Osteoblast (primary cell): ENCODE measurements around the gene SERPINA6. TPM values are rescaled to one million over a fixed set of nuclear protein-coding genes. Genes with fewer than 3 reads are reported as not detected.
"Not testable (repeated sequence)": the region's sequence is repeated elsewhere in the genome, so short reads cannot be mapped to it uniquely, and the experiment has no call there.

Experiments
- DNase-seq: peaks from one replicate; pipeline ENCODE4 v3.0.0; 2011; ENCODE audit warnings: low spot score, mixed read lengths; ENCODE audit not compliant: insufficient read length; ENCODE audit errors: missing footprints
- H2AFZ ChIP-seq: 2 replicates; pipeline ENCODE4 v1.6.0; 2011; ENCODE audit warnings: mild to moderate bottlenecking, low read length
- H3K27ac ChIP-seq: 2 replicates; pipeline ENCODE4 v1.5.1; 2011; ENCODE audit warnings: mild to moderate bottlenecking, low read depth, low read length, moderate library complexity
- H3K27me3 ChIP-seq: 2 replicates; pipeline ENCODE4 v1.6.0; 2012; ENCODE audit warnings: mild to moderate bottlenecking, control low read depth, inconsistent platforms, low read length, moderate library complexity; ENCODE audit not compliant: insufficient read depth
- H3K36me3 ChIP-seq: 2 replicates; pipeline ENCODE4 v1.5.1; 2011; ENCODE audit warnings: mild to moderate bottlenecking, low read length, control low read depth, moderate library complexity; ENCODE audit not compliant: insufficient read depth
- H3K4me1 ChIP-seq: 2 replicates; pipeline ENCODE4 v1.5.1; 2011; ENCODE audit warnings: mild to moderate bottlenecking, low read length, control low read depth, moderate library complexity; ENCODE audit not compliant: insufficient read depth
- H3K4me2 ChIP-seq: 2 replicates; pipeline ENCODE4 v1.6.0; 2011; ENCODE audit warnings: mild to moderate bottlenecking, low read length; ENCODE audit not compliant: insufficient read depth
- H3K4me3 ChIP-seq: fragments of 200-600 bp; sonication (generic); 3 replicates; pipeline ENCODE4 v1.5.1; 2012; ENCODE audit warnings: mild to moderate bottlenecking, low read length, inconsistent platforms; ENCODE audit not compliant: insufficient read depth
- H3K79me2 ChIP-seq: 2 replicates; pipeline ENCODE4 v1.6.0; 2012; ENCODE audit warnings: mild to moderate bottlenecking, low read length, control low read depth, inconsistent platforms; ENCODE audit not compliant: insufficient read depth
- H3K9me3 ChIP-seq: 2 replicates; pipeline ENCODE4 v1.5.1; 2011; ENCODE audit warnings: low read depth, low read length, control low read depth
- H4K20me1 ChIP-seq: 2 replicates; pipeline ENCODE4 v1.6.0; 2012; ENCODE audit warnings: mild to moderate bottlenecking, low read length, control low read depth; ENCODE audit not compliant: insufficient read depth
- total RNA-seq: library from RNA; depleted of rRNA; stranded (reverse); fragments of >200 nt; gene quantifications from 2 replicates; pipeline ENCODE4 v1.2.3, GENCODE V29; 2012
- TF ChIP-seq, protein P1 (sequence below): IDR thresholded peaks from 2 replicates; pipeline ENCODE4 v1.5.1; 2011; ENCODE audit warnings: mild to moderate bottlenecking, low read depth, low read length, moderate library complexity; ENCODE audit errors: extremely low read depth

Gene SERPINA6
- total RNA-seq, 1 donor, result not detected

DNA sequence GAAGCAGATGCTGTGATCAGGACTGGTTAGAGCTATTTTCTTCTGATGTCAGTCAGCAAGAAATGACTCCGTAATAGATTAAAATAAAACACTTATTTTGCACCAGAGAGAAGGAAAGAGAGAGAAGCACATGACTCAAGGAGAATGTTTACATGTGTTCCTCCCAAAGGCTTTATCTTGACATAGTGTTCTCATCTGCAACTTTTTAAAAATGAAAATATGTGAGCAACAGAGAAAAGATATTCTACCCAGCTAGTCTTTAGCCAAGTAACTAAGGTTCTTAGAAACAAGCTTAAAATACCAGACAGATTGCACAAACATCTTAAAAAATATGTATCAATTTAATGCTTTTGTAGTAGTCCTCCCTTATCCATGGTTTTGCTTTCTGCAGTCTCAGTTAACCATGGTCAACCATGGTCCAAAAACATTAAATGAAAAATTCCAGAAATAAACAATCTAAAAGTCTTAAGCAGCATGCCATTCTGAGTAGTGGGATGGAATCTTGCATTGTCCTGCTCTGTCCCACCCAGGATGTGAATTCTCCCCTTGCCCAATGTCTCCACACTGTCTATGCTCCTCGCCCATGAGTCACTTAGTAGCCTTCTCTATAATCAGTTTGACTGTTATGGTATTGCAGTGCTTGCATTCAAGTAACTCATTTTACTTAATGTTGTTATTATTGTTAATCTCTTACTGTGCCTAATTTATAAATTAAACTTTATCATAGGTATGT, 40.0 kb downstream of the SERPINA6 start:
- no peaks in the 10 kb centered on the region for H3K27me3 ChIP-seq
- no peaks in the 10 kb centered on the region for H3K9me3 ChIP-seq
- no peaks in the 10 kb centered on the region for H3K36me3 ChIP-seq
- H3K27ac ChIP-seq, result no peak overlapping the region
- no peaks in the 10 kb centered on the region for H3K4me1 ChIP-seq
- DNase-seq, result no peak
- H4K20me1 ChIP-seq, result no peaks in the 10 kb centered on the region
- no peak overlapping the region for H3K4me2 ChIP-seq
- no peaks in the 10 kb centered on the region for H3K79me2 ChIP-seq
- H3K4me3 ChIP-seq, result no peak overlapping the region
- TF ChIP-seq, protein P1, sequence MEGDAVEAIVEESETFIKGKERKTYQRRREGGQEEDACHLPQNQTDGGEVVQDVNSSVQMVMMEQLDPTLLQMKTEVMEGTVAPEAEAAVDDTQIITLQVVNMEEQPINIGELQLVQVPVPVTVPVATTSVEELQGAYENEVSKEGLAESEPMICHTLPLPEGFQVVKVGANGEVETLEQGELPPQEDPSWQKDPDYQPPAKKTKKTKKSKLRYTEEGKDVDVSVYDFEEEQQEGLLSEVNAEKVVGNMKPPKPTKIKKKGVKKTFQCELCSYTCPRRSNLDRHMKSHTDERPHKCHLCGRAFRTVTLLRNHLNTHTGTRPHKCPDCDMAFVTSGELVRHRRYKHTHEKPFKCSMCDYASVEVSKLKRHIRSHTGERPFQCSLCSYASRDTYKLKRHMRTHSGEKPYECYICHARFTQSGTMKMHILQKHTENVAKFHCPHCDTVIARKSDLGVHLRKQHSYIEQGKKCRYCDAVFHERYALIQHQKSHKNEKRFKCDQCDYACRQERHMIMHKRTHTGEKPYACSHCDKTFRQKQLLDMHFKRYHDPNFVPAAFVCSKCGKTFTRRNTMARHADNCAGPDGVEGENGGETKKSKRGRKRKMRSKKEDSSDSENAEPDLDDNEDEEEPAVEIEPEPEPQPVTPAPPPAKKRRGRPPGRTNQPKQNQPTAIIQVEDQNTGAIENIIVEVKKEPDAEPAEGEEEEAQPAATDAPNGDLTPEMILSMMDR, result no peak
- no peak overlapping the region for H2AFZ ChIP-seq

DNA sequence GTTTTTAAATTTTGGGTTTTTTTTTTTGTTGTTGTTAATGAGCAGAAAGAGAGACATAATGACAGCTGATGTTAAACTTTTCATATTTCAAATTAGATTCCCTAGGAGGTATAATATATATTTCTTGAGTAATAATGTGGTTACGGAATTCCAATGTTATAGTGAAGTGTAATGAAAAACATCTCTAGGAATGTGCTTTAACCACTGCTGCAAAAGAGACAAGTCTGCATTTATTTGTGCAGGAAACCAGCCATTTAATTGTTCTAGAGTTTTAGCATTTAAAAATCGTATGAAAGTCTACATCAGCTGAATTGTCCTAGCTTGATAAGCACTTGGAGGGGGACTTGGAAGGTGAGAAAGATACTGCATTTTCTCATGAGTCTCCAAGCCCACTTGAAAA, 44.4 kb downstream of the SERPINA6 start:
- Histone ChIP-seq H3K27ac (no peak overlapping the region), H3K4me1 (no peaks in the 10 kb centered on the region), H3K4me2 (no peak overlapping the region), H3K9me3 (no peaks in the 10 kb centered on the region), H3K27me3 (no peaks in the 10 kb centered on the region), H4K20me1 (no peaks in the 10 kb centered on the region), H3K36me3 (no peaks in the 10 kb centered on the region), H3K79me2 (no peaks in the 10 kb centered on the region), H2AFZ (no peak overlapping the region), H3K4me3 (no peak overlapping the region)
- DNase-seq, result no peak
- TF ChIP-seq, protein P1, result no peak

DNA sequence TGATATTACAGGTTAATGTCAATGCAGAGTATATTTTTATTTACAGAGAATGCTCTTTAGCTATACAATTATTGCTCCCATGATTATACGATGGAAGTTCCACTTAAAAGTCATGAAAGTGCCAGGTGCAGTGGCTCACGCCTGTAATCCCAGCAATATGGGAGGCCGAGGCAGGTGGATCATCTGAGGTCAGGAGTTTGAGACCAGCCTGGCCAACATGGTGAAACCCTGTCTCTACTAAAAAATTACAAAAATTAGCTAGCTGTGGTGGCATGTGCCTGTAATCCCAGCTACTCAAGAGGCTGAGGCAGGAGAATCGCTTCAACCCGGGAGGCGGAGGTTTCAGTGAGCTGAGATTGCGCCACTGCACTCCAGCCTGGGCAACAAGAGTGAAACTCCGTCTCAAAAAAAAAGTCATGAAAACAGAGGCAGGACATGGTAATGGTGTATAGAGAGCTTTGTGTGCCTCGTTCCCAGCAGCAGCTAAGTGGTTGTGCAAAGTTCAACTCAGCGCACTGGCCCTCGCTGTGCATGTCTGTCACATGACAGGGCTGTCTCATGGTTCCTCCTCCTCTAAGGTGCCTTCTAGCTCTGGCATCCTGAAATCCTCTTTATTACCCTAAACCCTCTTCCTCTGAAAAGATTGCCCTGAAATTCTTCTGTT, 46.1 kb downstream of the SERPINA6 start:
- H4K20me1 ChIP-seq, H3K4me2 ChIP-seq, DNase-seq, H2AFZ ChIP-seq, H3K4me1 ChIP-seq, H3K27ac ChIP-seq, H3K36me3 ChIP-seq, H3K27me3 ChIP-seq, H3K79me2 ChIP-seq, H3K9me3 ChIP-seq, H3K4me3 ChIP-seq: not testable (repeated sequence)

DNA sequence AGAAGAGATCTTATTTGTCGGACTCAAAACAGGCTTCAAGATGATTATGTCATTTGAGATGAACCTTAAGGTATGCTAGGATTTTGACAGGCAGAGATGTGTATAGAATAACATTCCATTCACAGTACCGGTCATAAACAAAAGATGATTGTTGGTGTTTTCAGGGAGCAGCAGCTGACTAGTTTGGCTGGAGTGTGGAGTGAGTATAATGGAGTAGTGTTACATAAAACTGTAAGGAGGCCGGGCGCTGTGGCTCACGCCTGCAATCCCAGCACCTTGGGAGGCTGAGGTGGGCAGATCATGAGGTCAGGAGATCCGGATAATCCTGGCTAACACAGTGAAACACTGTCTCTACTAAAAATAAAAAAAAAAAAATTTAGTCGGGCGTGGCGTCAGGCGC, 54.0 kb downstream of the SERPINA6 start:
- Histone ChIP-seq H4K20me1 (no peaks in the 10 kb centered on the region), H3K9me3 (no peaks in the 10 kb centered on the region), H3K27me3 (no peaks in the 10 kb centered on the region), H3K4me2 (peak overlapping the region; percentile 24), H3K36me3 (no peaks in the 10 kb centered on the region), H3K79me2 (no peaks in the 10 kb centered on the region), H3K27ac (no peak overlapping the region), H3K4me1 (no peaks in the 10 kb centered on the region), H3K4me3 (no peak overlapping the region), H2AFZ (peak overlapping the region; percentile 0)
- TF ChIP-seq, protein P1, result no peak
- no peak for DNase-seq

DNA sequence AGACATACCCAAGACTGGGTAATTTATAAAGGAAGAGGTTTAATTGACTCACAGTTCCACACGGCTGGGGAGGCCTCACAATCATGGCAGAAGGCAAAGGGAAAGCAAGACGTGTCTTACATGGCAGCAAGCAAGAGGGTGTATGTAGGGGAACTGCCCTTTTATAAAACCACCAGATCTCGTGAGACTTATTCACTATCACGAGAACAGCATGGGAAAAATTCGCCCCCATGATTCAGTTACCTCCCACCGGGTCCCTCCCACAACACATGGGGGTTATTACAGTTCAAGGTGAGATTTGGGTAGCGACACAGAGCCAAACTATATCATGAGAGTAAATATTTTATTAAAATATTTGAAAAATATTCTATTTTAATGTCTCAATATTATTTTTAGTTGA, 54.6 kb downstream of the SERPINA6 start:
- DNase-seq, H3K4me2 ChIP-seq, H3K79me2 ChIP-seq, H3K4me3 ChIP-seq, H2AFZ ChIP-seq, H3K27ac ChIP-seq, H3K9me3 ChIP-seq, H3K27me3 ChIP-seq, H3K36me3 ChIP-seq, H3K4me1 ChIP-seq, H4K20me1 ChIP-seq: not testable (repeated sequence)
